ENCODE measurements around the gene CDH11.

CDH11 gene

DNA sequence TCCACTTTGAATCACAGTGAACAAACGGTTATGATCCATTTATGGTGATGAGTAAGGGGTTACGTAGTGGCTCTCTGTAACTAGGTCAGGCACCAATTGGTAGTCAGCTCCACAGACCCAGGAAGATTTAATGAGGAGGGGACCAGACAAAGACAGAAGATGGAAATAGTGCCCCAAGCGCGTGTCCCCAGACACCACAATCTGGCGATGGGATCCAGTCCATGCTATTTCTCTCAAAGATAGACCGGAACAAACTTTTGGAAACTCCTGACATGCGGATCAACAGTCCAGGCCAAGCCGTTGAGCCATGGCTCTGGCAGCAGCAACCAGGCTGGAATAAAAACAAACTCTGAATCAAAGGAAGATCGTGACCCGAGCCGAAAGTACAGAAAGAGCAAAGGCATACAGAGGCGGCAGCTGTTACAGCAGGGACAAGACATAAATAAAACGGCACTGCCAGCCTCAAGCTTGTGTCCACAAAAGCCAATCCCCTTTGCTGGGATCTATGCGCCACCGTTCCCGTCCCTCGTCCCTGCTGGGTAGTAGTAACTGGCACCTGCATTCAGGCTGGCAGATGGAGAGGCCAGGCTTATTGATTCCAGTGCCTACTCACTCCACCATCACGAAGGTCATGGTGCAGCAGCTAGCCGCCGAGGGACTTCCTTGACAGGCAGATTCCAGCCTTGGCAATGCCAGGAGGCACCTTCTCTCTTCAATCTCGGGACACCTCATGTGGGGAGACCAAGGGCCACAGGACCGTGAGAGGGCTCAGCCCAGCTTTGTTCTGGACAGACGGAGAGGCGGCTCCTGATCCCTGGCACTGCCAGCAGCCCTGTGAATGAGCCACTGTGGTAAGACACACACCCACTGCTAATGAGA, 50.2 kb downstream of the CDH11 start:
- in situ Hi-C loops (cut with HindIII; ENCODE audit: low sequenced_read_pairs), result no loop called here

DNA sequence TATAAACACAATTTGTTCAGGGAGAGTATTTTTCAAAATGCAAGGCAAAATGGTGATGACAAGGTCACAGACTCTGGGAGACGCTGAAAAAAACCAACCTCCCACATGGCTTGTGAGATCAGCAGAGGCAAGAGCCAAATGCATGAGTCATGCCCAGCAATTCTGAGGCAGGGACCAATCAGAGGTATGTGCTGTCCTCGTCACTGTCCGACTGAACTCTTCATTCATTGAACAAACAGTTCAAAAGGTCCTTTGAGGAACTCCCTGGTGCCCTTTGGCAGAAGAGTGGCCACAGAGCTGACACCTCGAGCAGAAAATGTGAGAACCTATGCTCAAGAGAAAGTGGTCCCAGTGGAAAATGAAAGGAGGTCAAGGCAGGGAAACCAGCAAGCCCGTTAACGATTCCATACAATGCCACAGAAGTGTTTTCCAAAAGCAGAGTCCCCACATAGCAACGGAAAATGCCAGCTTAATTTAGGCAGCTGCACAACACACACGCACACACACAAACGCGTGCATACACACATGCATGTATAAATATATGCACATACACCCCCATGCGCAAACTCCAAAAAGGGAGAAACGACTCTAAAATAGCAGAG, 50.9 kb downstream of the CDH11 start:
- in situ Hi-C loops (cut with HindIII; ENCODE audit: low sequenced_read_pairs), result no loop called here

GRCh38 chr16:65069766-65070165, 52.1 kb downstream of the CDH11 start:
- in situ Hi-C loops (cut with HindIII; ENCODE audit: low sequenced_read_pairs), result no loop called here

- in situ Hi-C loops (cut with HindIII; ENCODE audit: low sequenced_read_pairs), result no loop called here
These were observed 52.8 kb downstream of the CDH11 start for GRCh38 chr16:65069065-65069464.

DNA sequence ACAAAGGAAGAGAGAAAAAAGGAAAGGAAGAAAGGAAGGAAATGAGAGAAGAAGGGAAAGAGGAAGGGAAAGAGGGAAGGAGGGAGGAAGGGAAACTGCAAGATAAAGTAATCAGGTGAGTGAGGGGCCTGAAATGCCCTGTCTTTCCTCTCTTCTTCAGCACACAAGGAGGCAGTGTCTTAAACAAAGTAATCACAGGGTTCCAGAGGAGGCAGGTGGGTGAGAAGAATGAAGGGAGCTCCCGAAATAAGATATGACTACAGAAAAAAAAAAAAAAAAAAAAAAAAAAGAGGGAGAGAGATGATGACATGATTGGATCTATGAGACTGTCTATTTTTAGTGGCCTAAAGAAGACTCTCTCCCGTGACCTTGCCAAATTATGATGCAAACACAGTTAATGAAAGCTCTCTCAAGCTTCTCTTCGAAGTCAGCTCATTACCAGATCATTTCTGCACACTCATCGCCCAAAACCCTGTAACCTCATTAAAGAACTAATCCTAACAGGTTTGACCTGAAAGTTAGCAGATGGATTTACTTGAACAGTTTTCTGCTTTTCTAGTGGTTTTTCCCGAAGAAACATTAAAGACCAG, 53.6 kb downstream of the CDH11 start:
- in situ Hi-C loops (cut with HindIII; ENCODE audit: low sequenced_read_pairs), result no loop called here

GRCh38 chr16:65066651-65067050, 55.2 kb downstream of the CDH11 start:
- in situ Hi-C loops (cut with HindIII; ENCODE audit: low sequenced_read_pairs), result no loop called here

DNA sequence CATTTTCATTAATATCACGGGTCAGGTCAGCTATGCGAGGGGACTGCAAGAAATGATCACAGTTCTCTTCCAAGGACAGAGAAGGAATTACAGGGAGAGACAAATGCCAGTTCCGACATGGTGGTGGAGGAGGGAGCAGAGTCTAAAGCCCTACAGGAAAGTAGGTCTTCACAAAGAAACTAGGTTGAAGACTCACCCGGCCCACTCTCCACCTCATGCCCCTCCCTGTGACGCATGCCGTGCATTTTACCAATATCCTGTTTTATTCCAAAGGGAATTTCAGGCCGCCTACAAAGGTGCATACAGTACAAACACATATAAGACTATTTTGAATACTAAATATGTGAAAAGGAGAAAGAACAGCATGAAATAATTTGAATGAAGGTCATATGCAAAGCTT, 56.8 kb downstream of the CDH11 start:
- in situ Hi-C loops (cut with HindIII; ENCODE audit: low sequenced_read_pairs), result no loop called here

- in situ Hi-C loops (cut with HindIII; ENCODE audit: low sequenced_read_pairs), result no loop called here
These were observed 57.7 kb downstream of the CDH11 start for GRCh38 chr16:65064131-65064530.

DNA sequence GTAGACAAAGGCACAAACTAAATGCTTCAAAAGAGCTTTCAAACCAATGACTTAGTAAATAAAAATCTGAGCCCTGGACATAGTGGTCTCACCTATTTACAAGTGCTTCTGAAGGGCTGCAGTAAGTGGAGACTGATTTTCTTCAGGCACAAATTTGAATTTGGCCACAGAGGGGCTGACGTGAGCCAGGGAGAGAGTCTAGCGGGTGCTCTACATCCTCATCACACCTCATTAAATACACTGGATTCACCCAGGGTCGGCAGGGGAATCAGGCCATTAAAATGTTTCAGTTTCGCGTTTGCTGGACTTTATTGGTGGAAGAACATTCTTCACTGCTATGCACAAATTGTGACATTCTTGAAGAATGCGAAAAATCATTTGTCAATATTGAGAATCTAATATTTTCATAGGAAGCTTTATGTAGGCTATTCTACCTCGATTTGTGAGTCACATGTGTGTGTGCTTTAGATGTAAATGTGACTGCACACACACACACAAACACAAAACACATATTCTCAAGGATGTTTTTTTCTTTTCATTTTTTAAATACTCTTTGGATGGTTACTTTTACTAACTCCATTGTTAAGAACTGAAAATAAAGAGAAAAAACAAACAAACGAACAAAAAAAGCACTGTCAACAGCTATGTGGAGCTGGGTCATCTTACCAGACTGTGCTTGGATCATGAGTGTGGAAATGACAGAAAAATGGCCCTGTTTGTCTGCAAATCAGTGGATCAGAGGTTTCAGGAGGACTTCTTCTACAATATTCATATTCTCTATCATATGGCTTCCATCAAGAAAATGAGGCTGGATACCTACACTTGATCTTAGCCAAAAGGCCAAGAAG, 58.9 kb downstream of the CDH11 start:
- in situ Hi-C loops (cut with HindIII; ENCODE audit: low sequenced_read_pairs), result no loop called here

DNA sequence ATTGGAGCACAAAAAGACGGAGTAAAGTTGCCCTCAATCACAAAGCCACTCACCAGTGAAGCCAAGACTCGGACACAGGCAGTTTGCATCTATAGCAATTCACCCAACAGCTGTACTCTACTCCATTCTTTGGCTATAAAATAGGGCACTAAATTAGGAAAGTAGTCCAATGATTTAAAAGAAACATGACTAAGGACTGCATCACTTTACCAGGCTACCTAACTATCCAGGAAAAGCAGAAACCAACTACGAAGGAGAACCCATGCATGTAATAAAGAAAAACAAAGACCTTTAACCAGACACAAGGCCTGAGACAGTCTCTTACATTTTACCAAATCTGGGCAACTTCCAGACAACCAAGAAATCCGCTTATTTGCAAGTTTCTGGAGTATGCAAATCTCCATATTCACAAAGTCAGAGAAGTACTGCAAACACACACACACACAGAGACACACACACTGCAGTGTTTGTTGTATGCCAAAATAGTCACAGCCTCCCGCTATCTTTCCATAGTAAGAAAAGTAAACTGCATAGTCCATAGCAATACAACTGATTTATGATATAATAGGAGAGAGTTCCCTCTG, 59.8 kb downstream of the CDH11 start:
- in situ Hi-C loops (cut with HindIII; ENCODE audit: low sequenced_read_pairs), result no loop called here

DNA sequence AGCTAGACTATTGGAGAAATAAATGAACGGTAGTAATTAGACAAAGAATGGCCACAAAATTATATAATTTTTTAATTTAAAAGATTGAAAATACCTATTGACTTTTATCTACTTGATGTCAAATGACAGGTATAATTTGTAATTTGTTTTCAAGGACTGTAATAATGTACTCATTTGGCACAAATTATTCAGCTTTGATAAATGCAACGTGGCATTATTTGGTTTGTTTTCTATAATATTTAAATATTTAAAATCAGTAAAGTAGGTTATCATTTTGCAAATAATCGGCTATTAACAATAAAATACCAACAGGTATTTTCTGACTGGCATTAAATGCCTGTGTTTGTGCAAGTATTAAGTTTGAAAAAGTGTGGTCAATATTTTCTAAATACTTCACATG, 60.6 kb downstream of the CDH11 start:
- in situ Hi-C loops (cut with HindIII; ENCODE audit: low sequenced_read_pairs), result no loop called here

DNA sequence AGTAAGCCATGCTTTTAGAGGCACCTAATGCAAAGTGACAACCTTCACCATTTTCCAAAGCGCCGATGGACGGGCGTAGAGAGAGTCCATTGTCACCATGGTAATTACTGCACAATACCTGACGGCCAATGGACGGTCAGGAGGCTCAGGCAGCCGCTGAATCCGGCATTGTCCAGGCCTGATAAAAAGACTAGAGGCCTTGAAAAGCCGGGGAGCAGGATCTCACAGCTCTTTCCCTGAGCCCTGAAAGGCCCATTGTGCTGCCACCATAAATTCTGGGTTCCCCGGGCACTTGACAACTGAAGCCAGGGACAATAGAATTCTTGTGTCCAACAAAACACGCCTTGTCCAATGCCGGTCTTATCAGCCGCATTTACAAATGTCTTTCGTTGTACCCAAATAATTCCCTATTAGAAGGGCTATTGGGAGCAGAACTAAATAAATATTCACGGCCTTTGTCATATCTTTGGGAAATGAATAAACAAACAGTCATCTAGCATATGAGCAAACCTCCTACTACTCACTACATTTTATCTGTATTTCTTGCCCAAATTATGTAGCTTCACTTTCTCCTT, 62.4 kb downstream of the CDH11 start:
- in situ Hi-C loops (cut with HindIII; ENCODE audit: low sequenced_read_pairs), result no loop called here

DNA sequence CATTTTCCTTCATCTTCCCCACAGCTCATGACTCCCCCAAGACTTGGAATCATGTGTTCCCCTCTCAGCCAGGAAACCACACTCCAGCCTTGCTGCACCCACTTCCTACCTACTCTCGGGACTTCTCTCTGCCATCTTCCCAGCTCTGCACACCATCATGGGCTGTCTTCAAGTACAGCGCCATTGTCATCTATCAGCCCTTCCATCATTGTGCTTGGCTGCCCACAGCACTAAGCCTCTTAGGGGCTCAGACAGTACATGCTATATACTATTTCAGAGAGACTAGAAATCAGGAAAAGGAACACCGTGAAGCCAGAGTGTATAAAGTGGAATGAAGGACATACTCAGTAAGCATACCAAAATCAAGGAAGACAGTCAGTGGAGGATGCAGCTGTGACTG, 64.7 kb downstream of the CDH11 start:
- in situ Hi-C loops (cut with HindIII; ENCODE audit: low sequenced_read_pairs), result no loop called here

GRCh38 chr16:65054457-65054856, 67.4 kb downstream of the CDH11 start:
- in situ Hi-C loops (cut with HindIII; ENCODE audit: low sequenced_read_pairs), result no loop called here

- in situ Hi-C loops (cut with HindIII; ENCODE audit: low sequenced_read_pairs), result no loop called here
These were observed 72.2 kb downstream of the CDH11 start for GRCh38 chr16:65049679-65050078.

- in situ Hi-C loops (cut with HindIII; ENCODE audit: low sequenced_read_pairs), result no loop called here
These were observed 75.9 kb downstream of the CDH11 start for GRCh38 chr16:65045961-65046360.

- in situ Hi-C loops (cut with HindIII; ENCODE audit: low sequenced_read_pairs), result no loop called here
These were observed 77.0 kb downstream of the CDH11 start for GRCh38 chr16:65044873-65045272.

DNA sequence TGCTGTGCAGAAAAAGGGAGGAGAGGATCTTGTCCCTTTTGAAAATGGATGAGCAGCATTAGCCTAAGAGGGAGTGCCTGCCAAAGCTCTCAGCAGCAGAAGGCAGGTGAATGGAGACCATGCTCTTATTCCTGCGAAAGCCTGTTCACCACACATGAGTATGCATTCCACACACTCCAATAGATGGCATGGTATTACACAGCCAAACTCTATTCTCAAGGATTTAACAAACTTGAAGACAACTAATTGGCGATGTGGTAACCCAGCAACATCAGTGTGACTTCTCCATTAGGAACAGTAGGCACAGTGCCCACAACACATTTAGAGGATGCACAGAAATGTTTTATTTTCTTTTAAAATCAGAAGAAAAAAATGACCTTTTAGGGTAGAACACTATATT, 77.8 kb downstream of the CDH11 start:
- in situ Hi-C loops (cut with HindIII; ENCODE audit: low sequenced_read_pairs), result no loop called here

DNA sequence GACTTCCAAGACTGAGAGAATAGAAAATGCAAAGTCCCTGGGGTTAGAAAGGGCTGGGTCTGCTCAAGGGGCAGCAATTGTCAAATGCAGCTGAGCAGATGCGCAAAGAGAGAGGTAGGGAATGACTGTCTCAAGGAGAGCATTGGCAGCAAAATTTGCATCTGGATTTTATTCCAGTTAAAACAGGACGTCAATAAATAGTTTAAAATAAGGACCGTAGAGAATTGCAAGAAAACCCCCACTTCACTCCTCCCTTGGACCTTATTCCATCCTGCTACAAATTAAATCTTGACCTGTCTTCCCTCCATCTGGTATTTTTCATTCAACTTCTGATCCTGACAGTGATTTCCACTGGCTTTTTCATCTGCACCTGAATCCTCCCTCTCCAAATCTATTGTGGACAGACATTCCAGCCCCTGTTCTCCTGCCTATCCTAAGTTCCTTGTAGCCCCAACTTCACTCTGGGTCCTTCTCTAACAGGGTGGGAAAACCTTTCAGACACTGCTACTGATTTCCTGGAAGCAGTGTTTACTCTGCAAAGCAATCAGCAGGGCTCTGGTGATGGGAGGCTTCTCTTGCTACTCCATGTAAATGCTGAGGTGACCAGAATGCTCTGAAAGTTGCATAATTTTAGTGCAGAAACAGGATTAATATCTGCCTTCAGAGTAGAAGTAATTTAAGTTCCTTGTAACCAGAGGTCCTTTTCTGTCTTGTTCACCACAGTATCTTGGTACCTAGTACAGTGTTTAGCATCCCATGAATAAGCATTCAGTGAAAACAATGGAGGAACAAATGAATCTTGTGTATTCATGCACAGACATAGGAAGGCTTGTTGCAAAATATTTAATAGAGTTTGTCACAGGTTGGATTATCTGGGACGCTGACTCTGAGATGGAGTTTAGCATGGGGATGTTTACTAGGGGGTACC, 79.2 kb downstream of the CDH11 start:
- in situ Hi-C loops (cut with HindIII; ENCODE audit: low sequenced_read_pairs), result no loop called here

Data from DLD1 (cell line).